Activated CD8-positive, alpha-beta T cell treated with anti-CD3 and anti-CD28 coated beads for 36 hours (primary cell): Measurements from ENCODE around the gene ZNF576. TPM values are rescaled to one million over a fixed set of nuclear protein-coding genes. Genes with fewer than 3 reads are reported as not detected.

Source experiments
- ATAC-seq: fragments of 200-7000 bp; cut with Tn5 transposase; one replicate; pipeline ENCODE4 v1.10.0; 2021; ENCODE audit warnings: mild to moderate bottlenecking, moderate library complexity
- CTCF ChIA-PET: fragments of 350-600 bp; sonication (Branson Sonifier 250); formaldehyde crosslinking; loops from one replicate; lab custom pipeline; 2021; ENCODE audit warnings: antibody characterized with exemption; lab: Charles Lee
- POLR2A ChIA-PET: fragments of 350-600 bp; sonication (Branson Sonifier 250); formaldehyde crosslinking; loops from one replicate; lab custom pipeline; 2021; ENCODE audit warnings: antibody characterized with exemption; lab: Charles Lee
- DNase-seq: peaks from one replicate; pipeline ENCODE4 v3.0.0-alpha.2; 2020
- H3K27ac Mint-ChIP-seq: one replicate; pipeline ENCODE4 v1.8.0; 2021; ENCODE audit warnings: mild to moderate bottlenecking, mixed read lengths
- H3K27me3 Mint-ChIP-seq: one replicate; pipeline ENCODE4 v1.8.0; 2021; ENCODE audit warnings: mixed read lengths
- H3K36me3 Mint-ChIP-seq: one replicate; pipeline ENCODE4 v1.8.0; 2021; ENCODE audit warnings: low read depth, mixed read lengths
- H3K4me1 Mint-ChIP-seq: one replicate; pipeline ENCODE4 v1.8.0; 2021; ENCODE audit warnings: low read depth, mixed read lengths
- H3K4me3 Mint-ChIP-seq: one replicate; pipeline ENCODE4 v1.8.0; 2021; ENCODE audit warnings: mild to moderate bottlenecking, moderate library complexity, mixed read lengths
- H3K9me3 Mint-ChIP-seq: one replicate; pipeline ENCODE4 v1.8.0; 2021; ENCODE audit warnings: mixed read lengths
- CTCF ChIP-seq: fragments of 200-600 bp; IDR thresholded peaks from one replicate; pipeline ENCODE4 v1.8.0; 2022; ENCODE audit warnings: antibody characterized with exemption, mild to moderate bottlenecking
- intact Hi-C: fragments of 100-400 bp; cut with micrococcal nuclease; formaldehyde crosslinking; loops from one replicate; pipeline ENCODE4 v1.10.0; 2022
- total RNA-seq, 2 experiments: library from RNA; stranded (reverse); gene quantifications; one replicate each; pipeline ENCODE4 v1.2.3, GENCODE V29; 2021

Gene ZNF576
- total RNA-seq, 2 experiments from 2014 or later, result 8.8 to 12.2 TPM

- peak overlapping the region; percentile 96 for H3K4me3 Mint-ChIP-seq
- peaks cover 3% of the 10 kb centered on the region for H3K36me3 Mint-ChIP-seq
- no peaks in the 10 kb centered on the region for H3K27me3 Mint-ChIP-seq
- ATAC-seq (peak; percentile 65), DNase-seq (peak; percentile 84)
- POLR2A ChIA-PET, result interaction anchor here (0.7 to 1.1 kb wide), 2 partner anchors 11 to 13 kb away, joined by 3 to 4 read pairs; no protein-coding TSS in a partner anchor
- TF ChIP-seq CTCF, result no peak
- intact Hi-C loops, result no loop called here
- no peaks in the 10 kb centered on the region for H3K9me3 Mint-ChIP-seq
- H3K4me1 Mint-ChIP-seq, result peaks cover 25% of the 10 kb centered on the region
- peak overlapping the region; percentile 99 for H3K27ac Mint-ChIP-seq
- CTCF ChIA-PET, result interaction anchor here (0.8 kb wide), 1 partner anchor 24 kb away, joined by 5 read pairs; no protein-coding TSS in a partner anchor
These were observed 22.5 kb downstream of the ZNF576 start for GRCh38 chr19:43618921-43619261.

GRCh38 chr19:43619262-43620060 is 23.1 kb downstream of the ZNF576 start, which contains the start of gene ZNF428:
TSS of gene ZNF428 (minus strand) at chr19:43619629. CDS start at chr19:43614304, 5,325 bp downstream.
- ChIA-PET CTCF (interaction anchor here (1.2 kb wide), 1 partner anchor 64 kb away, joined by 3 read pairs; no protein-coding TSS in a partner anchor), POLR2A (interaction anchor here (0.6 to 1.6 kb wide), 3 partner anchors 10 to 25 kb away, joined by 3 to 4 read pairs (median 3); no protein-coding TSS in a partner anchor)
- TF ChIP-seq CTCF, result no peak
- H3K36me3 Mint-ChIP-seq, result peaks cover 3% of the 10 kb centered on the region
- H3K4me3 Mint-ChIP-seq, result peak within 1 kb of the TSS; percentile 96
- H3K27ac Mint-ChIP-seq, result peak within 1 kb of the TSS; percentile 99
- ATAC-seq, result peak; percentile 89
- H3K4me1 Mint-ChIP-seq, result peaks cover 27% of the 10 kb centered on the region
- DNase-seq, result peak; percentile 90
- H3K27me3 Mint-ChIP-seq, result no peaks in the 10 kb centered on the region
- intact Hi-C loops, result no loop called here
- no peaks in the 10 kb centered on the region for H3K9me3 Mint-ChIP-seq

GRCh38 chr19:43620061-43621001 is 23.9 kb downstream of the ZNF576 start:
- CTCF ChIA-PET, result interaction anchor here (1.2 kb wide), 1 partner anchor 65 kb away, joined by 3 read pairs; no protein-coding TSS in a partner anchor
- TF ChIP-seq CTCF, result no peak
- ATAC-seq (peak; percentile 1), DNase-seq (peak; percentile 95)
- Mint-ChIP-seq H3K27ac (peak overlapping the region; percentile 99), H3K27me3 (no peaks in the 10 kb centered on the region), H3K4me1 (peaks cover 32% of the 10 kb centered on the region), H3K36me3 (peaks cover 3% of the 10 kb centered on the region), H3K4me3 (peak overlapping the region; percentile 96), H3K9me3 (no peaks in the 10 kb centered on the region)
- intact Hi-C loops, result no loop called here
- POLR2A ChIA-PET, result interaction anchor here (0.6 to 1.6 kb wide), 3 partner anchors 9 to 26 kb away, joined by 3 to 4 read pairs (median 3); no protein-coding TSS in a partner anchor

GRCh38 chr19:43622070-43622469 is 25.7 kb downstream of the ZNF576 start:
- CTCF ChIA-PET, result interaction anchor here (0.6 to 1.0 kb wide), 2 partner anchors 28 to 67 kb away, joined by 3 to 4 read pairs; no protein-coding TSS in a partner anchor
- intact Hi-C loops, result no loop called here

More at GRCh38 chr19:43622070-43622469, 25.7 kb downstream of the ZNF576 start:
- peaks cover 28% of the 10 kb centered on the region for H3K4me1 Mint-ChIP-seq
- POLR2A ChIA-PET, result no interaction called here
- no peaks in the 10 kb centered on the region for H3K9me3 Mint-ChIP-seq
- H3K27me3 Mint-ChIP-seq, result peaks cover 5% of the 10 kb centered on the region
- no peak overlapping the region for H3K27ac Mint-ChIP-seq
- DNase-seq (no peak), ATAC-seq (no peak)
- TF ChIP-seq CTCF, result no peak
- peaks cover 3% of the 10 kb centered on the region for H3K36me3 Mint-ChIP-seq
- H3K4me3 Mint-ChIP-seq, result no peak overlapping the region
